Uterus (tissue), 4 donors: Measurements from ENCODE around the gene OR52K1. TPM values are rescaled to one million over a fixed set of nuclear protein-coding genes. Genes with fewer than 3 reads are reported as not detected.

Experiments
- DNase-seq, 2 donors: peaks; one replicate each; pipeline ENCODE4 v3.0.0-alpha.2; 2019 to 2020
- H3K27ac ChIP-seq, 2 donors: fragments of 200-600 bp; sonication (generic); 1 replicate in 1 of 2; 2 replicates in 1 of 2; pipeline ENCODE4 v1.5.1; 2016 to 2018
- H3K27me3 ChIP-seq, 2 donors: fragments of 200-600 bp; sonication (generic); one replicate each; pipeline ENCODE4 v1.5.1; 2018 to 2019; ENCODE audit warnings: control low read depth in 1 of 2
- H3K36me3 ChIP-seq, 2 donors: fragments of 200-600 bp; sonication (generic); one replicate each; pipeline ENCODE4 v1.5.1; 2019; ENCODE audit warnings: control low read depth in 1 of 2
- H3K4me1 ChIP-seq, 2 donors: fragments of 200-600 bp; sonication (generic); one replicate each; pipeline ENCODE4 v1.5.1; 2018 to 2019; ENCODE audit warnings: control low read depth in 1 of 2
- H3K4me3 ChIP-seq, 2 donors: fragments of 200-600 bp; sonication (generic); 1 replicate in 1 of 2; 2 replicates in 1 of 2; pipeline ENCODE4 v1.5.1; 2018 to 2019; ENCODE audit warnings: mild to moderate bottlenecking in 1 of 2
- H3K9me3 ChIP-seq, 2 donors: fragments of 200-600 bp; sonication (generic); one replicate each; pipeline ENCODE4 v1.5.1; 2019; ENCODE audit warnings: control low read depth in 1 of 2
- POLR2A ChIP-seq, 2 donors: fragments of 450-650 bp; IDR thresholded peaks; one replicate each; pipeline ENCODE4 v1.6.1; 2016; ENCODE audit warnings: antibody characterized with exemption in 2 of 2, mild to moderate bottlenecking in 1 of 2, moderate library complexity in 1 of 2
- intact Hi-C: fragments of 100-400 bp; cut with DNase I; formaldehyde crosslinking; loops from one replicate; pipeline ENCODE4 v1.15.1; 2023; ENCODE audit warnings: low total_unique reads
- total RNA-seq, 4 donors: library from RNA; depleted of rRNA in 3 of 4; stranded (reverse); fragments of >200 nt in 3 of 4; gene quantifications; one replicate each; pipeline versions ENCODE4 v1.1.0 to v1.2.4, GENCODE V29; 2014 to 2023
- TF ChIP-seq, protein P1 (sequence below), 4 experiments: fragments of 200-600 bp in 2 of 4; fragments of 450-650 bp in 2 of 4; sonication (generic) in 2 of 4; IDR thresholded peaks; one replicate each; pipeline ENCODE4 v1.5.1; 2016 to 2019; ENCODE audit warnings: antibody characterized with exemption in 4 of 4, mild to moderate bottlenecking in 2 of 4, moderate library complexity in 1 of 4
- donor health status: DM: yes; HTN: yes; CAD: no.

Gene OR52K1
- total RNA-seq, 4 donors from 2014 or later, result not detected

DNA sequence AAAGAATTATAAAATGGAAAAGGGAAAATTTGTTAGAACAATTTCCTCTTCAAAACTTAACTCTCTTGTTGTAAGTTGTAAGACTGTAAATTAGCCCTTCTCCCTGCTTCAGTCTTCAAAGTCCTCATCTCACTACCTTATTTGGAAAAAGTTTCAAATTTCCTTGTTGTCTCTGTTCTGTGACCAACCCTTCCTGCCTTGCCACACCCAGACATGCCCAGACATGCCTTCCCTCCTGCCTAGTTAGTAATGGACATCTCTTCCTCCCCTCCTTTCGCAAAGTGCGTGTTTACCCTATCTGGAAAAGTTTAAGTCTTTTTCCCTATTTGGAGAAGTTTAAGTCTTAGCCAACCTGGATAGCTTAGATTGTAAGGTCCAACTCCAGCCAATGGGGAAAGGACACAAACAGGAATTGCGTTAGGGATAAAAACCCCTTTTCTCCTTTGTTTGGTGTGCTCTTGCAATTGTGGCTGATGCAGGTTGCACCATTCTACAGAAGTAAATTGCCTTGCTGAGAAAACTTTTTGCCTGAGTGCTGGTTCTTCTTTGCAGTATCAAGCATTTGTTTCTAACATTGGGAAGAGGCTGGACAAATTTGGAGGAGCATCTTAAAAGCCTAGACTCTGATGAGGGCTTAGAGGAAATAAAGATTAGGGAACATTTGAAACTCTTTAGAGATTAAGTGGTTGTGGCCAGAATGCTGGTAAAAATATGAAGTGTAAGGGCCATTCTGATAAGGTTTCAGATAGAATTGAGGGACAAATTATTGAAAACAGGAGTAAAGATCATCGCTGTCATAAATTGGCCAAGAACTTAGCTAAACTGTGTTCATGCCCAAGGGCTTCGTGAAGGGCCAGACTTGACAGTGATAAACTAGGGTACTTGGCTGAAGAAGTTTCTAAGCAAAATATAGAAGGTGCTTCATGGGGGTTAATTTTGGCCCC lies 18.0 kb upstream of the OR52K1 start:
- no peaks in the 10 kb centered on the region for H3K27me3 ChIP-seq
- no peaks in the 10 kb centered on the region for H3K9me3 ChIP-seq
- H3K36me3 ChIP-seq, result no peaks in the 10 kb centered on the region
- intact Hi-C loops, result no loop called here
- no peak overlapping the region for H3K27ac ChIP-seq
- H3K4me1 ChIP-seq, result no peaks in the 10 kb centered on the region
- no peak overlapping the region for H3K4me3 ChIP-seq
- no peak for DNase-seq
- TF ChIP-seq, protein P1, sequence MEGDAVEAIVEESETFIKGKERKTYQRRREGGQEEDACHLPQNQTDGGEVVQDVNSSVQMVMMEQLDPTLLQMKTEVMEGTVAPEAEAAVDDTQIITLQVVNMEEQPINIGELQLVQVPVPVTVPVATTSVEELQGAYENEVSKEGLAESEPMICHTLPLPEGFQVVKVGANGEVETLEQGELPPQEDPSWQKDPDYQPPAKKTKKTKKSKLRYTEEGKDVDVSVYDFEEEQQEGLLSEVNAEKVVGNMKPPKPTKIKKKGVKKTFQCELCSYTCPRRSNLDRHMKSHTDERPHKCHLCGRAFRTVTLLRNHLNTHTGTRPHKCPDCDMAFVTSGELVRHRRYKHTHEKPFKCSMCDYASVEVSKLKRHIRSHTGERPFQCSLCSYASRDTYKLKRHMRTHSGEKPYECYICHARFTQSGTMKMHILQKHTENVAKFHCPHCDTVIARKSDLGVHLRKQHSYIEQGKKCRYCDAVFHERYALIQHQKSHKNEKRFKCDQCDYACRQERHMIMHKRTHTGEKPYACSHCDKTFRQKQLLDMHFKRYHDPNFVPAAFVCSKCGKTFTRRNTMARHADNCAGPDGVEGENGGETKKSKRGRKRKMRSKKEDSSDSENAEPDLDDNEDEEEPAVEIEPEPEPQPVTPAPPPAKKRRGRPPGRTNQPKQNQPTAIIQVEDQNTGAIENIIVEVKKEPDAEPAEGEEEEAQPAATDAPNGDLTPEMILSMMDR (IDR thresholded peaks at IDR 0.05), result no peak
- TF ChIP-seq POLR2A (IDR thresholded peaks at IDR 0.05), result no peak

DNA sequence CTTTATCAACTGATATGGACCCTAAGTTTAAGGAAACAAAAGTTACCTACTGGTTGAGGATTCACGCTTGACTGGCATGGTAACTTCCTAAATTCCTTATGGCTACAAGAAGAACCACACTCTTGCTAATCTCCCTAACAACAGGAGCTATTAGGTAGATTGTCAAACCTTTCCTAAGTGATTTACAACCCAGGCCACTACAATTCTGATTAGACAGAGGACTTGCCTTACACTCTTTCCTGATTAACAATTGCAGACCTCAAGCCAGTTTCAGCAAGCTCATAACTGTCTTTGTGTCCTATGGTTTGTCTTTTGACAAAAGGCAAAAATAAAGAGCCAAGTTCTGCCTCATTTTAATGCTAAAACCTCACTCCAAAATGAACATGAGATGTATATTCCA lies 17.0 kb upstream of the OR52K1 start:
- TF ChIP-seq POLR2A (IDR thresholded peaks at IDR 0.05), result no peak
- TF ChIP-seq, protein P1 (IDR thresholded peaks at IDR 0.05), result no peak
- H3K9me3 ChIP-seq, result no peaks in the 10 kb centered on the region
- intact Hi-C loops, result no loop called here
- DNase-seq, result no peak
- H3K4me3 ChIP-seq, result no peak overlapping the region
- no peaks in the 10 kb centered on the region for H3K36me3 ChIP-seq
- no peak overlapping the region for H3K27ac ChIP-seq
- H3K27me3 ChIP-seq, result no peaks in the 10 kb centered on the region
- no peaks in the 10 kb centered on the region for H3K4me1 ChIP-seq

GRCh38 chr11:4466131-4466870 lies 16.1 kb upstream of the OR52K1 start:
- Histone ChIP-seq H3K4me3 (no peak overlapping the region), H3K27ac (no peak overlapping the region), H3K4me1 (no peaks in the 10 kb centered on the region), H3K27me3 (no peaks in the 10 kb centered on the region), H3K9me3 (no peaks in the 10 kb centered on the region), H3K36me3 (no peaks in the 10 kb centered on the region)
- DNase-seq, result no peak
- no peak for TF ChIP-seq POLR2A (IDR thresholded peaks at IDR 0.05)
- TF ChIP-seq, protein P1 (IDR thresholded peaks at IDR 0.05), result no peak
- intact Hi-C loops, result no loop called here

- Histone ChIP-seq H3K27me3 (no peaks in the 10 kb centered on the region), H3K36me3 (no peaks in the 10 kb centered on the region), H3K4me1 (no peaks in the 10 kb centered on the region), H3K9me3 (no peaks in the 10 kb centered on the region), H3K4me3 (no peak overlapping the region), H3K27ac (no peak overlapping the region)
- DNase-seq, result no peak
- intact Hi-C loops, result no loop called here
- no peak for TF ChIP-seq POLR2A (IDR thresholded peaks at IDR 0.05)
- TF ChIP-seq, protein P1 (IDR thresholded peaks at IDR 0.05), result no peak
Measured at GRCh38 chr11:4466871-4467442, 15.5 kb upstream of the OR52K1 start.
